Frontal cortex (tissue), 4 donors: ENCODE results near the gene CRY1. TPM values are rescaled to one million over a fixed set of nuclear protein-coding genes. Genes with fewer than 3 reads are reported as not detected.

Experiments
- DNase-seq, 2 donors: peaks; one replicate each; pipeline ENCODE4 v3.0.0; 2012; ENCODE audit warnings: low spot score in 2 of 2
- FAIRE-seq: peaks from 2 replicates; lab custom pipeline; 2012; peaks lifted over from hg19 to GRCh38; lab: Jason Lieb, UNC
- total RNA-seq: library from RNA; depleted of rRNA; stranded (reverse); fragments of >200 nt; gene quantifications from one replicate; pipeline ENCODE4 v1.2.3, GENCODE V29; 2014
- donor health status: control.
- donor health status: control.
- donor health status: control.

CRY1 gene
- total RNA-seq, 1 donor from 2014 or later, result 41.2 TPM

DNA sequence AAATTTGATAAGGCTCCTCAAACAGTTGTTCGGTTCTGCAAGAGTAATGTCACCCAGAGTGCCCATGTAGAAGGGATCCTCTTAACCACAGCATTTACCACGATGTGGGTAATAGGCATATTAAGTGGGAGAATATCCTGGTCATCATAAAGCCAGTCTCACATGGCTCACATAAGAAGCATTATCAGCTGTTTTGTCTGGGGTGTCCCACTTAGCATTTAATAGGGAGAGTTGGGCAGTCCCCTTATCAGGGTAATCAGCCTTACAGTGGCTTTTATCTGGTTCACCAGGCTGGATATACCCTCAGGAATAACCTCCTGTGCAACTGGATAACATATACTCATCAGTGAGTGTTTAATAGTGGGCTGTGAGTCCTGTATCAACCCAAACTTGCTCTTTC lies 150.6 kb downstream of the CRY1 start:
- no peak for DNase-seq
- FAIRE-seq, result no peak

DNA sequence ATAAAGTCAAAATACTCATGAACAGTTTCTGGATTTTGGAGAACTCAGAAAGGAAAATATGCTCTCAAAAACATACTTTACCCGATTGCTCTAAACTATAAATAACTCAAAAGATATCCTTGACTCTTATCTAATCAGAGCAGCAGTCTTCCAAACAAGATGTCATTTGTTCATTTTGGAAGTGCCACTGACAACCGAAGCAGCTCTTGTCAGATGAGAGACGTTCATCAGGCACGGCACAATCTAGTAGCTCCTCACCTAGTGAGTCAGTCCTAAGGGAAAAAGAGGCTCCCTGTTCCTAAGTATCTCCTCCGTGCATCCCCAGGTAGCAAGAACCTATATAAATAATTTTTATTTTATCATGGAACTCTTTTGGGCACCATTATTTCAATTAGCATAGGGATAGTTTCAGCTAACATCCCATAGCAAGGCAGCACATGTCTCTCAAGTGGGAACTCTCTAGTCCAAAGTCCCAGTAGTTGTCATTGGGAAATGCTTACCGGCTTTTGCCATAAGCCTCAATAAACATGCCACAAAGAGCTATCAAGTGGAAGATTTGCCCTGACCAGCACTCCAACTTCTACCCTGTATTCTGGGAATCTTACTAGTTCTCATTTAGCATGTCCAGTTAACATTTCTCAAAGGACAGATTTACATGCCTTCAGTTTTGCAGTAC lies 151.7 kb downstream of the CRY1 start:
- DNase-seq (no peak), FAIRE-seq (no peak)

Other genes with a start within 250 kb of the CRY1 start
- gene TMEM263, start 137.6 kb downstream of the CRY1 start, total RNA-seq, result 36.3 TPM
- 18.3 TPM for gene MTERF2, start 106.4 kb downstream of the CRY1 start, total RNA-seq